ENCODE results near the gene B3GNT3. TPM values are rescaled to one million over a fixed set of nuclear protein-coding genes. Genes with fewer than 3 reads are reported as not detected.
"Not testable (repeated sequence)": the region's sequence is repeated elsewhere in the genome, so short reads cannot be mapped to it uniquely, and the experiment has no call there.

The B3GNT3 gene
- total and polyA plus RNA-seq, 2 of the 13 experiments (the other 11 are each of a cell fraction or from before 2014, with no cell fraction given) = 0.86 to 4.0 TPM

DNA sequence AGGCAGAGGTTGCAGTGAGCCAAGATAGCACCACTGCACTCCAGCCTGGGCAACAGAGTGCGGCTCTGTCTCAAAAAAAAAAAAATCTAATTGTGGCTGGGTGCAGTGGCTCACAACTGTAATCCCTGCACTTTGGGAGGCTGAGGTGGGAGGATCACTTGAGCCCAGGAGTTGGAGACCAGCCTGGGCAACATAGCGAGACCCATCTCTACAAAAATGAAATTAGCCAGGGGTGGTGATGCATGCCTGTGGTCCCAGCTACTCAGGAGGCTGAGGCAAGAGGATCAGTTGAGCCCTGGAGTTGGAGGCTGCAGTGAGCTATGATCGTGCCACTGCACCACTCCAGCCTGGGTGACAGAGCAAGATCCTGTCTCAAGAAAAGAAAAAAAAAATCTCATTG, 3.7 kb downstream of the B3GNT3 start:
- CTCF ChIA-PET (ENCODE audit: low intra/inter-chr PET ratio, low total read pairs) = not testable (repeated sequence)
- in situ Hi-C loops (cut with HindIII; ENCODE audit: extremely low pct_ligation_motif_present, low pct_unique_long_range_greater_than_20kb) = loop anchor here (5.0 kb wide), 1 partner anchor 49 kb away; the partner anchor contains the start of gene JAK3

DNA sequence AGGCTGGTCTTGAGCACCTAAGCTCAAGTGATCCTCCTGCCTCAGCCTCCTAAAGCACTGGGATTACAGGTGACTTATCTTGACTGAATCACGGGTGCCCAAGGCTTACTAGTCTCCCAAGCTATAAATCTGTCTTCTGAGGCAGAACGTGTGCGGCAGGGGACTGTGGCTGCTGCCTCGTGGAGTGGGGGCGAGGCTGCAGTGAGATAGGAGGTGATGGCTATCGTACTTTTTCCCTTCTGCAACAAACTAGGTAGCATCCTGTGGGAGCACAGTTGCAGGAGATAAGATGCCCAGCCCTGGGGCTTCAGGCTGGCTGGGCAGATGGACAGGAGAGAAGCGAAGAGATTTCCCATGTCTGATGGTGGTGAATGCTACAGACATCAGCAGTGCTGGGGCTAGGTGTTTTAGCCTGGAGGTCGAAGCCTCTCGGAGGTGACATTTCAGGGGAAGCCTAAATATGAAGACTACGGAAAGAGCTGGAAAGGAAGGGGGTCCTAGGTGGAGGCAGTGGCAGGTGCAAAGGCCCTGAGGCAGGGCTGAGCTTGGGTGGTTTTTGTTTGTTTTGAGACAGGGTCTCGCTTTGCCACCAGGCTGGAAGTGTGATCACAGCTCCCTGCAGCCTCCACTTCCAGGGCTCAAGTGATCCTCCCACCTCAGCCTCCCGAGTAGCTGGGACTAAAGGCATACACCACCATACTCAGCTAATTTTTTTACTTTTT, 7.4 kb downstream of the B3GNT3 start:
- intact Hi-C loops (cut with micrococcal nuclease; ENCODE audit: unreplicated experiment) (no loop called here), in situ Hi-C loops (cut with HindIII; ENCODE audit: extremely low pct_ligation_motif_present, low pct_unique_long_range_greater_than_20kb) (no loop called here)
- BruUV-seq (replicated peaks) = no TSS peak
- Histone ChIP-seq H3K4me1 (ENCODE audit: insufficient read depth, low read length) (peaks cover 12% of the 10 kb centered on the region), H3K79me2 (ENCODE audit: insufficient read depth, low read length) (no peaks in the 10 kb centered on the region), H3K4me3 (replicated peaks in 1 of 3; ENCODE audit: insufficient read depth in 1 of 3, low read depth in 2 of 3, low read length in 3 of 3) (no peak overlapping the region), H3K27me3 (ENCODE audit: control insufficient read depth in 1 of 2, insufficient read depth in 2 of 2, low read length in 2 of 2) (no peaks in the 10 kb centered on the region), H4K20me1 (ENCODE audit: insufficient read depth, low read length) (no peaks in the 10 kb centered on the region), H3K9me3 (ENCODE audit: low read length) (no peaks in the 10 kb centered on the region), H3K4me2 (ENCODE audit: low read depth, low read length) (no peak overlapping the region), H3K36me3 (replicated peaks in 1 of 2; ENCODE audit: control insufficient read depth in 1 of 2, insufficient read depth in 2 of 2, low read length in 2 of 2) (no peaks in the 10 kb centered on the region), H3K27ac (ENCODE audit: extremely low read length, insufficient read depth, low read length) (no peak overlapping the region), H3K9ac (ENCODE audit: insufficient read depth, low read depth, low read length) (no peak overlapping the region), H2AFZ (ENCODE audit: low read length) (no peak overlapping the region)
- ATAC-seq (no peak), DNase-seq (ENCODE audit: low spot score) (no peak), FAIRE-seq (no peak)
- POLR2A ChIA-PET = interaction anchor here (1.2 kb wide), 1 partner anchor 57 kb away, joined by 3 read pairs; no protein-coding TSS in a partner anchor
- WGBS (ENCODE audit: low lambda C conversion rate) = 92% methylated on average over 12 of the region's 12 CpGs
- CTCF ChIA-PET (ENCODE audit: low intra/inter-chr PET ratio, low total read pairs) = no interaction called here
- no peak for TF ChIP-seq HOXA9 (CRISPR knock-in tag; IDR thresholded peaks at IDR 0.05; ENCODE audit: borderline replicate concordance)
- no peak for TF ChIP-seq HNRNPLL (IDR thresholded peaks at IDR 0.05; ENCODE audit: low read depth, low read length, poor library complexity, severe bottlenecking)
- TF ChIP-seq ZMYM4 (CRISPR knock-in tag; IDR thresholded peaks at IDR 0.05) = no peak
- TF ChIP-seq, protein P1, sequence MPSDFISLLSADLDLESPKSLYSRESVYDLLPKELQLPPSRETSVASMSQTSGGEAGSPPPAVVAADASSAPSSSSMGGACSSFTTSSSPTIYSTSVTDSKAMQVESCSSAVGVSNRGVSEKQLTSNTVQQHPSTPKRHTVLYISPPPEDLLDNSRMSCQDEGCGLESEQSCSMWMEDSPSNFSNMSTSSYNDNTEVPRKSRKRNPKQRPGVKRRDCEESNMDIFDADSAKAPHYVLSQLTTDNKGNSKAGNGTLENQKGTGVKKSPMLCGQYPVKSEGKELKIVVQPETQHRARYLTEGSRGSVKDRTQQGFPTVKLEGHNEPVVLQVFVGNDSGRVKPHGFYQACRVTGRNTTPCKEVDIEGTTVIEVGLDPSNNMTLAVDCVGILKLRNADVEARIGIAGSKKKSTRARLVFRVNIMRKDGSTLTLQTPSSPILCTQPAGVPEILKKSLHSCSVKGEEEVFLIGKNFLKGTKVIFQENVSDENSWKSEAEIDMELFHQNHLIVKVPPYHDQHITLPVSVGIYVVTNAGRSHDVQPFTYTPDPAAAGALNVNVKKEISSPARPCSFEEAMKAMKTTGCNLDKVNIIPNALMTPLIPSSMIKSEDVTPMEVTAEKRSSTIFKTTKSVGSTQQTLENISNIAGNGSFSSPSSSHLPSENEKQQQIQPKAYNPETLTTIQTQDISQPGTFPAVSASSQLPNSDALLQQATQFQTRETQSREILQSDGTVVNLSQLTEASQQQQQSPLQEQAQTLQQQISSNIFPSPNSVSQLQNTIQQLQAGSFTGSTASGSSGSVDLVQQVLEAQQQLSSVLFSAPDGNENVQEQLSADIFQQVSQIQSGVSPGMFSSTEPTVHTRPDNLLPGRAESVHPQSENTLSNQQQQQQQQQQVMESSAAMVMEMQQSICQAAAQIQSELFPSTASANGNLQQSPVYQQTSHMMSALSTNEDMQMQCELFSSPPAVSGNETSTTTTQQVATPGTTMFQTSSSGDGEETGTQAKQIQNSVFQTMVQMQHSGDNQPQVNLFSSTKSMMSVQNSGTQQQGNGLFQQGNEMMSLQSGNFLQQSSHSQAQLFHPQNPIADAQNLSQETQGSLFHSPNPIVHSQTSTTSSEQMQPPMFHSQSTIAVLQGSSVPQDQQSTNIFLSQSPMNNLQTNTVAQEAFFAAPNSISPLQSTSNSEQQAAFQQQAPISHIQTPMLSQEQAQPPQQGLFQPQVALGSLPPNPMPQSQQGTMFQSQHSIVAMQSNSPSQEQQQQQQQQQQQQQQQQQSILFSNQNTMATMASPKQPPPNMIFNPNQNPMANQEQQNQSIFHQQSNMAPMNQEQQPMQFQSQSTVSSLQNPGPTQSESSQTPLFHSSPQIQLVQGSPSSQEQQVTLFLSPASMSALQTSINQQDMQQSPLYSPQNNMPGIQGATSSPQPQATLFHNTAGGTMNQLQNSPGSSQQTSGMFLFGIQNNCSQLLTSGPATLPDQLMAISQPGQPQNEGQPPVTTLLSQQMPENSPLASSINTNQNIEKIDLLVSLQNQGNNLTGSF (CRISPR knock-in tag; IDR thresholded peaks at IDR 0.05) = no peak
- no peak for TF ChIP-seq ZNF879 (CRISPR knock-in tag; IDR thresholded peaks at IDR 0.05)
- no peak for TF ChIP-seq ZNF335 (CRISPR knock-in tag; IDR thresholded peaks at IDR 0.05)

More for the DNA sequence above, 3.7 kb downstream of the B3GNT3 start:
- peaks cover 49% of the 10 kb centered on the region for H3K4me1 ChIP-seq (ENCODE audit: insufficient read depth, low read length)
- ATAC-seq; H3K36me3 ChIP-seq (replicated peaks in 1 of 2; ENCODE audit: control insufficient read depth in 1 of 2, insufficient read depth in 2 of 2, low read length in 2 of 2); FAIRE-seq; H3K4me3 ChIP-seq (replicated peaks in 1 of 3; ENCODE audit: insufficient read depth in 1 of 3, low read depth in 2 of 3, low read length in 3 of 3); H4K20me1 ChIP-seq (ENCODE audit: insufficient read depth, low read length); H3K9ac ChIP-seq (ENCODE audit: insufficient read depth, low read depth, low read length); DNase-seq (ENCODE audit: low spot score); H3K79me2 ChIP-seq (ENCODE audit: insufficient read depth, low read length); H3K27ac ChIP-seq (ENCODE audit: extremely low read length, insufficient read depth, low read length); intact Hi-C loops (cut with micrococcal nuclease; ENCODE audit: unreplicated experiment); H3K9me3 ChIP-seq (ENCODE audit: low read length); H3K4me2 ChIP-seq (ENCODE audit: low read depth, low read length); H2AFZ ChIP-seq (ENCODE audit: low read length); BruUV-seq (replicated peaks): not testable (repeated sequence)
- peaks cover 0 to 12% of the 10 kb centered on the region in 2 experiments; a peak in 1 of 5 replicates for H3K27me3 ChIP-seq (ENCODE audit: control insufficient read depth in 1 of 2, insufficient read depth in 2 of 2, low read length in 2 of 2)
- POLR2A ChIA-PET = interaction anchor here (0.7 to 0.8 kb wide), 2 partner anchors 18 to 32 kb away, joined by 3 to 4 read pairs; no protein-coding TSS in a partner anchor
- 86% methylated on average over 3 of the region's 3 CpGs for WGBS (ENCODE audit: low lambda C conversion rate)
- TF ChIP-seq, protein P2, sequence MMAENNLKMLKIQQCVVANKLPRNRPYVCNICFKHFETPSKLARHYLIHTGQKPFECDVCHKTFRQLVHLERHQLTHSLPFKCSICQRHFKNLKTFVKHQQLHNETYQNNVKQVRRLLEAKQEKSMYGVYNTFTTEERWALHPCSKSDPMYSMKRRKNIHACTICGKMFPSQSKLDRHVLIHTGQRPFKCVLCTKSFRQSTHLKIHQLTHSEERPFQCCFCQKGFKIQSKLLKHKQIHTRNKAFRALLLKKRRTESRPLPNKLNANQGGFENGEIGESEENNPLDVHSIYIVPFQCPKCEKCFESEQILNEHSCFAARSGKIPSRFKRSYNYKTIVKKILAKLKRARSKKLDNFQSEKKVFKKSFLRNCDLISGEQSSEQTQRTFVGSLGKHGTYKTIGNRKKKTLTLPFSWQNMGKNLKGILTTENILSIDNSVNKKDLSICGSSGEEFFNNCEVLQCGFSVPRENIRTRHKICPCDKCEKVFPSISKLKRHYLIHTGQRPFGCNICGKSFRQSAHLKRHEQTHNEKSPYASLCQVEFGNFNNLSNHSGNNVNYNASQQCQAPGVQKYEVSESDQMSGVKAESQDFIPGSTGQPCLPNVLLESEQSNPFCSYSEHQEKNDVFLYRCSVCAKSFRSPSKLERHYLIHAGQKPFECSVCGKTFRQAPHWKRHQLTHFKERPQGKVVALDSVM (CRISPR knock-in tag; IDR thresholded peaks at IDR 0.05) = peak; percentile 63; the same call in 1 of the 2 replicates

Data from HepG2 (cell line).